H1 (cell line): ENCODE data around the gene ARHGAP15. TPM values are rescaled to one million over a fixed set of nuclear protein-coding genes. Genes with fewer than 3 reads are reported as not detected.

Source experiments
- CTCF ChIA-PET: fragments of 300-600 bp; sonication (Branson Sonifier 250); formaldehyde crosslinking; loops from one replicate; lab custom pipeline; 2021; ENCODE audit not compliant: partially characterized antibody; lab: Charles Lee
- POLR2A ChIA-PET: fragments of 300-600 bp; sonication (Branson Sonifier 250); formaldehyde crosslinking; loops from one replicate; lab custom pipeline; 2021; ENCODE audit warnings: inconsistent platforms; ENCODE audit not compliant: partially characterized antibody; lab: Charles Lee
- DNase-seq, 2 experiments: peaks; one replicate each; pipeline versions ENCODE4 v3.0.0 to v3.0.0-alpha.2; 2010 to 2022; ENCODE audit warnings: low spot score in 2 of 2, low read depth in 1 of 2, mixed read lengths in 1 of 2
- FAIRE-seq: peaks from 2 replicates; lab custom pipeline; 2011; peaks lifted over from hg19 to GRCh38; lab: Jason Lieb, UNC
- H2AFZ ChIP-seq: 2 replicates; pipeline ENCODE4 v1.8.1; 2012; ENCODE audit warnings: low read length, inconsistent platforms
- H2AK5ac ChIP-seq: 2 replicates; pipeline ENCODE4 v1.6.1; 2013; ENCODE audit warnings: low read depth, low read length
- H2BK120ac ChIP-seq: replicated peaks from 2 replicates; pipeline ENCODE3; 2013; ENCODE audit warnings: low read depth, low read length, inconsistent platforms
- H2BK12ac ChIP-seq: 2 replicates; pipeline ENCODE4 v1.6.1; 2013; ENCODE audit warnings: low read depth, low read length
- H2BK15ac ChIP-seq: 2 replicates; pipeline ENCODE4 v1.6.1; 2013; ENCODE audit warnings: low read length
- H2BK20ac ChIP-seq: 2 replicates; pipeline ENCODE4 v1.6.1; 2013; ENCODE audit warnings: low read length
- H2BK5ac ChIP-seq: 2 replicates; pipeline ENCODE4 v1.6.1; 2013; ENCODE audit warnings: low read depth, low read length
- H3K14ac ChIP-seq: 2 replicates; pipeline ENCODE4 v1.6.1; 2013; ENCODE audit warnings: inconsistent platforms; ENCODE audit not compliant: insufficient read length
- H3K18ac ChIP-seq: 2 replicates; pipeline ENCODE4 v1.6.1; 2013; ENCODE audit warnings: low read length; ENCODE audit errors: extremely low read depth
- H3K23ac ChIP-seq: 2 replicates; pipeline ENCODE4 v1.6.1; 2013; ENCODE audit warnings: inconsistent platforms; ENCODE audit not compliant: insufficient read length
- H3K23me2 ChIP-seq: 2 replicates; pipeline ENCODE4 v1.6.1; 2013; ENCODE audit warnings: low read depth, low read length
- H3K27ac ChIP-seq: 2 replicates; pipeline ENCODE4 v1.6.1; 2011; ENCODE audit warnings: low read depth, low read length, inconsistent platforms
- H3K27me3 ChIP-seq, 4 experiments: replicated peaks in 1 of 4; 1 replicate in 1 of 4; 2 replicates in 3 of 4; pipeline versions ENCODE4 v1.6.1 to v1.8.1; 2011 to 2013; ENCODE audit warnings: low read length in 3 of 4, mild to moderate bottlenecking in 3 of 4, inconsistent platforms in 2 of 4, mixed read lengths in 2 of 4, moderate library complexity in 1 of 4; ENCODE audit not compliant: control insufficient read depth in 3 of 4, insufficient read depth in 3 of 4; ENCODE audit errors: extremely low read depth in 1 of 4
- H3K36me3 ChIP-seq, 4 experiments: 2 replicates each; pipeline versions ENCODE4 v1.6.1 to v1.8.1; 2011 to 2013; ENCODE audit warnings: mild to moderate bottlenecking in 4 of 4, low read length in 3 of 4, moderate library complexity in 2 of 4, control low read depth in 1 of 4, inconsistent platforms in 1 of 4; ENCODE audit not compliant: insufficient read depth in 4 of 4, control insufficient read depth in 2 of 4
- H3K4ac ChIP-seq: replicated peaks from 2 replicates; pipeline ENCODE3; 2013; ENCODE audit warnings: low read length, low read depth, mixed read lengths, inconsistent platforms; ENCODE audit not compliant: insufficient read length
- H3K4me1 ChIP-seq, 4 experiments: replicated peaks in 1 of 4; 1 replicate in 1 of 4; 2 replicates in 3 of 4; pipeline versions ENCODE4 v1.6.1 to v1.8.1; 2011 to 2013; ENCODE audit warnings: low read length in 3 of 4, inconsistent platforms in 2 of 4, mixed read lengths in 1 of 4; ENCODE audit not compliant: insufficient read depth in 4 of 4, control insufficient read depth in 3 of 4
- H3K4me2 ChIP-seq, 2 experiments: 2 replicates each; pipeline versions ENCODE4 v1.6.1 to v1.8.1; 2011 to 2013; ENCODE audit warnings: low read depth in 2 of 2, low read length in 2 of 2, control low read depth in 1 of 2, inconsistent platforms in 1 of 2, mild to moderate bottlenecking in 1 of 2; ENCODE audit not compliant: insufficient read depth in 1 of 2
- H3K4me3 ChIP-seq, 4 experiments: fragments of 200-600, 300-600 bp in 1 of 4; sonication (generic), shearing (Covaris generic), sonication (Bioruptor Twin) in 1 of 4; 2 replicates each; pipeline versions ENCODE4 v1.5.1 to v1.8.1; 2011 to 2016; ENCODE audit warnings: low read length in 4 of 4, low read depth in 3 of 4, control low read depth in 2 of 4, inconsistent platforms in 2 of 4, mild to moderate bottlenecking in 2 of 4, mixed read lengths in 1 of 4, moderate library complexity in 1 of 4; ENCODE audit not compliant: insufficient read depth in 2 of 4; ENCODE audit errors: extremely low read depth in 1 of 4
- H3K56ac ChIP-seq: replicated peaks from 2 replicates; pipeline ENCODE3; 2013; ENCODE audit warnings: low read depth, mild to moderate bottlenecking, mixed read lengths, low read length, inconsistent platforms; ENCODE audit not compliant: insufficient read length
- H3K79me1 ChIP-seq: 2 replicates; pipeline ENCODE4 v1.6.1; 2013; ENCODE audit warnings: low read depth, low read length, control low read depth
- H3K79me2 ChIP-seq, 2 experiments: 2 replicates each; pipeline versions ENCODE4 v1.6.1 to v1.8.1; 2012 to 2013; ENCODE audit warnings: low read length in 2 of 2, mild to moderate bottlenecking in 2 of 2, inconsistent platforms in 1 of 2; ENCODE audit not compliant: insufficient read depth in 2 of 2, control insufficient read depth in 1 of 2
- H3K9ac ChIP-seq, 4 experiments: replicated peaks in 1 of 4; 1 replicate in 1 of 4; 2 replicates in 3 of 4; pipeline versions ENCODE4 v1.6.1 to v1.8.1; 2011 to 2013; ENCODE audit warnings: low read depth in 3 of 4, low read length in 3 of 4, control low read depth in 2 of 4, mild to moderate bottlenecking in 2 of 4, moderate library complexity in 2 of 4, inconsistent platforms in 1 of 4; ENCODE audit errors: extremely low read depth in 1 of 4
- H3K9me3 ChIP-seq, 2 experiments: 2 replicates each; pipeline versions ENCODE4 v1.6.1 to v1.8.1; 2012 to 2013; ENCODE audit warnings: mild to moderate bottlenecking in 2 of 2, moderate library complexity in 2 of 2, control low read depth in 1 of 2, inconsistent platforms in 1 of 2, low read depth in 1 of 2, low read length in 1 of 2, mixed read lengths in 1 of 2; ENCODE audit not compliant: insufficient read depth in 2 of 2
- H4K20me1 ChIP-seq, 2 experiments: replicated peaks in 1 of 2; 2 replicates each; pipeline versions ENCODE3 to v1.8.1; 2011 to 2013; ENCODE audit warnings: inconsistent platforms in 2 of 2, low read length in 2 of 2, mild to moderate bottlenecking in 1 of 2; ENCODE audit not compliant: insufficient read depth in 2 of 2, control insufficient read depth in 1 of 2
- H4K5ac ChIP-seq: 2 replicates; pipeline ENCODE4 v1.6.1; 2013; ENCODE audit warnings: low read length, low read depth, mixed read lengths, inconsistent platforms; ENCODE audit not compliant: insufficient read length
- H4K8ac ChIP-seq: 2 replicates; pipeline ENCODE4 v1.8.0; 2013; ENCODE audit warnings: mild to moderate bottlenecking, moderate library complexity, low read length, inconsistent platforms; ENCODE audit not compliant: insufficient read depth; ENCODE audit errors: extremely low read depth
- H4K91ac ChIP-seq: replicated peaks from 2 replicates; pipeline ENCODE3; 2013; ENCODE audit warnings: low read length, mixed read lengths, inconsistent platforms; ENCODE audit not compliant: insufficient read length
- SIX5 ChIP-seq: IDR thresholded peaks from 2 replicates; pipeline ENCODE4 v1.6.1; 2011; ENCODE audit warnings: mild to moderate bottlenecking, low read depth, low read length
- TAF1 ChIP-seq: IDR thresholded peaks from 2 replicates; pipeline ENCODE4 v1.6.1; 2011; ENCODE audit warnings: mild to moderate bottlenecking, low read depth, low read length
- TAF7 ChIP-seq: optimal IDR thresholded peaks from 2 replicates; pipeline ENCODE3; 2011; ENCODE audit warnings: low read depth, mild to moderate bottlenecking, inconsistent platforms, low read length, moderate library complexity, borderline replicate concordance
- WGBS, 2 experiments: shearing (Covaris generic) in 1 of 2; methylation state at CpG; one replicate each; pipeline versions ENCODE4 v1.1.6 to v1.1.7; 2013 to 2015; ENCODE audit warnings: low lambda C conversion rate in 2 of 2, mixed read lengths in 2 of 2, inconsistent platforms in 1 of 2, low coverage in 1 of 2, missing lambda C conversion rate in 1 of 2; ENCODE audit not compliant: insufficient replicate concordance in 2 of 2, insufficient coverage in 1 of 2, insufficient read length in 1 of 2; ENCODE audit errors: extremely low coverage in 1 of 2, missing lambda C conversion rate in 1 of 2; 5-methylcytosine and 5-hydroxymethylcytosine counted together
- polyA plus RNA-seq, 7 experiments: library from polyadenylated mRNA; depleted of rRNA in 3 of 7; stranded (reverse) in 5 of 7; unstranded in 2 of 7; fragments of >200 nt in 5 of 7; fragments of 200-250 nt in 2 of 7; gene quantifications; 1 replicate in 5 of 7; 2 replicates in 1 of 7; 4 replicates in 1 of 7; pipeline versions ENCODE4 v1.2.1 to v1.2.3, GENCODE V29; 2011 to 2013; ENCODE audit warnings: missing spikeins in 2 of 7, mixed read lengths in 2 of 7
- total RNA-seq: library from RNA; stranded (reverse); fragmentation: NEBNext Ultra II Directional; extraction: Animal tissue kit (Norgen Biotek cat#: 25700); gene quantifications from 2 replicates; pipeline ENCODE4 v1.2.1, GENCODE V29; 2021

ARHGAP15 gene
- total and polyA plus RNA-seq, 2 of the 8 experiments (the other 6 are each of a cell fraction or from before 2014, with no cell fraction given), result not detected

DNA sequence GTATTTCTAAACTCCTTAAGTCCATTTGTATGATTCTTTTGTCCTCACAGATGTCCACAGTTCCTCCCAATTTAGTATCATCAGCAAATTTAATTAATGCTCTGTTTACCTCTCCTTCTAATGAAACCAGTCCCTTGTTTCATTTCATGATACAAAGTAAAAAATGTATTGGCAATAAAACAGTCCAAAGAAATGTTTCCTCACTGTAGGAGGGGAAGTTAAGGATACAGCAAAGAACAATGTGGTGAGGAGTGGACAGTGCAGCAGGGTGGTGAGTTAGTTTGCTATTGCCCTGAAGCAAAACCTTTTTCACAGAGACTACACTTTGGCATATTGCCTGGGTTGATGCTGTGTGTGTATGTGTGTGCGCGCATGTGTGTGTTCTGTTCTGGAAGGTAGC, 401.5 kb downstream of the ARHGAP15 start:
- H3K4me1 ChIP-seq, result no peaks in the 10 kb centered on the region
- no peaks in the 10 kb centered on the region; a peak in 1 of 7 replicates for H3K27me3 ChIP-seq
- no peak overlapping the region for H3K4me3 ChIP-seq
- H3K4me2 ChIP-seq, result no peak overlapping the region
- no peak overlapping the region for H2BK20ac ChIP-seq
- no peak overlapping the region for H2BK12ac ChIP-seq
- no peak overlapping the region for H4K8ac ChIP-seq
- H2BK15ac ChIP-seq, result no peak overlapping the region
- no peak overlapping the region for H3K27ac ChIP-seq
- no peak overlapping the region for H2BK120ac ChIP-seq
- H4K20me1 ChIP-seq, result no peaks in the 10 kb centered on the region
- H3K56ac ChIP-seq, result no peak overlapping the region
- no peaks in the 10 kb centered on the region for H3K23me2 ChIP-seq
- TF ChIP-seq SIX5, result no peak
- TF ChIP-seq TAF7, result no peak
- TF ChIP-seq TAF1, result no peak
- DNase-seq, result no peak
- H3K9ac ChIP-seq, result no peak overlapping the region
- no peak overlapping the region for H4K5ac ChIP-seq
- no peak overlapping the region for H4K91ac ChIP-seq
- no peaks in the 10 kb centered on the region for H3K36me3 ChIP-seq
- no peak overlapping the region for H2BK5ac ChIP-seq
- no peak for FAIRE-seq
- no peaks in the 10 kb centered on the region for H3K79me2 ChIP-seq
- no peak overlapping the region for H3K4ac ChIP-seq
- POLR2A ChIA-PET, result no interaction called here
- H3K9me3 ChIP-seq, result no peaks in the 10 kb centered on the region
- H3K14ac ChIP-seq, result no peak overlapping the region
- no peak overlapping the region for H2AFZ ChIP-seq
- H3K79me1 ChIP-seq, result no peaks in the 10 kb centered on the region
- CTCF ChIA-PET, result interaction anchor here (0.6 to 0.8 kb wide), 2 partner anchors 64 to 1216 kb away, joined by 3 to 5 read pairs; no protein-coding TSS in a partner anchor
- H2AK5ac ChIP-seq, result no peak overlapping the region
- no peak overlapping the region for H3K23ac ChIP-seq
- 91% methylated on average over 2 of the region's 2 CpGs; no CpG with 5 or more reads in 1 of the 2 experiments for WGBS, 2 experiments
- no peak overlapping the region for H3K18ac ChIP-seq
